ENCODE data around the gene WDR46. TPM values are rescaled to one million over a fixed set of nuclear protein-coding genes. Genes with fewer than 3 reads are reported as not detected.
A peak's percentile ranks its signal among the peaks of the same experiment; 100 is the strongest.

WDR46 gene
- total RNA-seq, 1 donor, result 99.7 TPM

GRCh38 chr6:33296797-33297405, 7.9 kb upstream of the WDR46 start:
- peak overlapping the region; percentile 96 for H3K4me3 ChIP-seq (ENCODE audit: low read depth, low read length)
- TF ChIP-seq, protein P1, sequence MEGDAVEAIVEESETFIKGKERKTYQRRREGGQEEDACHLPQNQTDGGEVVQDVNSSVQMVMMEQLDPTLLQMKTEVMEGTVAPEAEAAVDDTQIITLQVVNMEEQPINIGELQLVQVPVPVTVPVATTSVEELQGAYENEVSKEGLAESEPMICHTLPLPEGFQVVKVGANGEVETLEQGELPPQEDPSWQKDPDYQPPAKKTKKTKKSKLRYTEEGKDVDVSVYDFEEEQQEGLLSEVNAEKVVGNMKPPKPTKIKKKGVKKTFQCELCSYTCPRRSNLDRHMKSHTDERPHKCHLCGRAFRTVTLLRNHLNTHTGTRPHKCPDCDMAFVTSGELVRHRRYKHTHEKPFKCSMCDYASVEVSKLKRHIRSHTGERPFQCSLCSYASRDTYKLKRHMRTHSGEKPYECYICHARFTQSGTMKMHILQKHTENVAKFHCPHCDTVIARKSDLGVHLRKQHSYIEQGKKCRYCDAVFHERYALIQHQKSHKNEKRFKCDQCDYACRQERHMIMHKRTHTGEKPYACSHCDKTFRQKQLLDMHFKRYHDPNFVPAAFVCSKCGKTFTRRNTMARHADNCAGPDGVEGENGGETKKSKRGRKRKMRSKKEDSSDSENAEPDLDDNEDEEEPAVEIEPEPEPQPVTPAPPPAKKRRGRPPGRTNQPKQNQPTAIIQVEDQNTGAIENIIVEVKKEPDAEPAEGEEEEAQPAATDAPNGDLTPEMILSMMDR (IDR thresholded peaks at IDR 0.05; ENCODE audit: insufficient read depth, low read depth, low read length), result no peak
- no peak for DNase-seq (ENCODE audit: low read depth)

GRCh38 chr6:33295621-33296369, 6.8 kb upstream of the WDR46 start:
- TF ChIP-seq, protein P1 (IDR thresholded peaks at IDR 0.05; ENCODE audit: insufficient read depth, low read depth, low read length), result no peak
- H3K4me3 ChIP-seq (ENCODE audit: low read depth, low read length), result no peak overlapping the region
- no peak for DNase-seq (ENCODE audit: low read depth)

- TF ChIP-seq, protein P1 (IDR thresholded peaks at IDR 0.05; ENCODE audit: insufficient read depth, low read depth, low read length), result no peak
- no peak for DNase-seq (ENCODE audit: low read depth)
- H3K4me3 ChIP-seq (ENCODE audit: low read depth, low read length), result no peak overlapping the region
Measured at GRCh38 chr6:33294086-33294823, 5.2 kb upstream of the WDR46 start.

- H3K4me3 ChIP-seq (ENCODE audit: low read depth, low read length), result no peak overlapping the region
- DNase-seq (ENCODE audit: low read depth), result no peak
- TF ChIP-seq, protein P1 (IDR thresholded peaks at IDR 0.05; ENCODE audit: insufficient read depth, low read depth, low read length), result no peak
Measured at GRCh38 chr6:33292996-33293682, 4.1 kb upstream of the WDR46 start.

DNA sequence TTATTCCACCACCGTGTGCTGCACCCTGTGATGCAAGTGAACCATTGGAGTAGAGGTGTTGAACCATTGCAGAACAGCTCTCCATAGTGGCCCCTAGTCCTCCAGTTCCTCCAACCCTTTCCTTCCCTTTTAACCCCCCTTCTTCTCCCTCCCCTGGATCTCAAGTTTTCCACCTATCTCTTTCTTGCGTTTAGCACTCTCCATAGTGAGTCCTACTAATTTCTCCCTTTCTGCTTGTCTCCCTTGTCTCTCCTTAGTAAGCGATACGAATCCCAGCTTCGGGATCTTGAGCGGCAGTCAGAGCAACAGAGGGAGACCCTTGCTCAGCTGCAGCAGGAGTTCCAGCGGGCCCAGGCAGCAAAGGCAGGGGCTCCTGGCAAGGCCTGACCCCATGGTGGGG, 1.4 kb upstream of the WDR46 start:
- peak overlapping the region; percentile 93 for H3K4me3 ChIP-seq (ENCODE audit: low read depth, low read length)
- DNase-seq (ENCODE audit: low read depth), result no peak
- TF ChIP-seq, protein P1 (IDR thresholded peaks at IDR 0.05; ENCODE audit: insufficient read depth, low read depth, low read length), result no peak

DNA sequence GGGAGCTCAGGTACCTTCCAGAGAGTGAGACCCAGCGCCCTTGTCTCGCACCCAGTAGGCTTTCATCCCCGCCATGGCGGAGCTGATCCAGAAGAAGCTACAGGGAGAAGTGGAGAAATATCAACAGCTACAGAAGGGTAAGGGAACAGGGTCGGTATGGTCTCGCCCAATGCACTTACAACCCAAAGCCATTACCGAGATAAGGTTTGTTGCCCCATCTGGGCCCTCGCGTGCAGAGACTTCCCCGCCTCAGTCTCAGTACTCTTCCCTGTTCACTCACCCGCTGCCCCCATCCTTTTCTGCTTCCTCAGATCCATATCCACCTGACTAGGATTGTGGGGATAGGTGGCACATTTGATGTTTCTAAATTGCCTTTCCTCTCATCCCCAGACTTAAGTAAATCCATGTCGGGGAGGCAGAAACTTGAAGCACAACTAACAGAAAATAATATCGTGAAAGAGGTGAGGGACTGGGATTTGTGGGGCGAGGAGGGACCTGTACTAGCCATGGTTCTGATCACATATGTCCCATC, 811 bp upstream of the WDR46 start:
- H3K4me3 ChIP-seq (ENCODE audit: low read depth, low read length), result peak overlapping the region; percentile 93
- TF ChIP-seq, protein P1 (IDR thresholded peaks at IDR 0.05; ENCODE audit: insufficient read depth, low read depth, low read length), result no peak
- DNase-seq (ENCODE audit: low read depth), result peak; percentile 14
